C4-2B (cell line): ENCODE results near the gene CLEC16A.

Experiments
- CTCF ChIP-seq: fragments of 450-650 bp; conservative IDR thresholded peaks from 2 replicates; pipeline ENCODE4 v1.5.1; 2017; ENCODE audit warnings: mild to moderate bottlenecking
- ZFX ChIP-seq: fragments of 450-650 bp; IDR thresholded peaks from 2 replicates; pipeline ENCODE4 v1.6.1; 2017

GRCh38 chr16:10926094-10926493 is 18.3 kb upstream of the CLEC16A start:
- TF ChIP-seq CTCF (no peak), ZFX (no peak)
